Thoracic aorta (tissue), 2 donors: ENCODE data around the gene SNCAIP. TPM values are rescaled to one million over a fixed set of nuclear protein-coding genes. Genes with fewer than 3 reads are reported as not detected.

Source experiments
- ATAC-seq: fragments of 150-250 bp; one replicate; pipeline ENCODE4 v1.8.0; 2017; ENCODE audit warnings: low read depth; ENCODE audit not compliant: insufficient number of reproducible peaks, low FRiP score
- DNase-seq: peaks from one replicate; pipeline ENCODE4 v3.0.0-alpha.2; 2020; ENCODE audit warnings: low spot score
- H3K27ac ChIP-seq, 2 donors: fragments of 200-600 bp; sonication (generic); 1 replicate in 1 of 2; 2 replicates in 1 of 2; pipeline ENCODE4 v1.5.1; 2016; ENCODE audit warnings: mild to moderate bottlenecking in 2 of 2, moderate library complexity in 2 of 2
- H3K27me3 ChIP-seq: fragments of 200-600 bp; sonication (generic); replicated peaks from 2 replicates; pipeline ENCODE4 v1.6.0; 2016; ENCODE audit warnings: mild to moderate bottlenecking; ENCODE audit not compliant: insufficient read depth
- H3K36me3 ChIP-seq: fragments of 200-600 bp; sonication (generic); one replicate; pipeline ENCODE4 v1.5.1; 2016
- H3K4me1 ChIP-seq, 2 donors: fragments of 200-600 bp; sonication (generic); 1 replicate in 1 of 2; 2 replicates in 1 of 2; pipeline versions ENCODE4 v1.5.1 to v1.6.0; 2016; ENCODE audit warnings: low read depth in 2 of 2, mild to moderate bottlenecking in 1 of 2; ENCODE audit not compliant: control insufficient read depth in 1 of 2
- H3K4me3 ChIP-seq: fragments of 200-600 bp; sonication (generic); 2 replicates; pipeline ENCODE4 v1.5.1; 2016; ENCODE audit warnings: mild to moderate bottlenecking
- H3K9me3 ChIP-seq: fragments of 200-600 bp; sonication (generic); 2 replicates; pipeline ENCODE4 v1.5.1; 2016
- total RNA-seq, 2 donors: library from RNA; depleted of rRNA; stranded (reverse); fragments of >200 nt; gene quantifications; one replicate each; pipeline versions ENCODE4 v1.1.0 to v1.2.3, GENCODE V29; 2016
- TF ChIP-seq, protein P1 (sequence below): fragments of 200-600 bp; sonication (generic); IDR thresholded peaks from one replicate; pipeline ENCODE4 v1.5.1; 2019; ENCODE audit warnings: antibody characterized with exemption

SNCAIP gene
- total RNA-seq, 2 donors from 2014 or later: 4.5 to 8.5 TPM

DNA sequence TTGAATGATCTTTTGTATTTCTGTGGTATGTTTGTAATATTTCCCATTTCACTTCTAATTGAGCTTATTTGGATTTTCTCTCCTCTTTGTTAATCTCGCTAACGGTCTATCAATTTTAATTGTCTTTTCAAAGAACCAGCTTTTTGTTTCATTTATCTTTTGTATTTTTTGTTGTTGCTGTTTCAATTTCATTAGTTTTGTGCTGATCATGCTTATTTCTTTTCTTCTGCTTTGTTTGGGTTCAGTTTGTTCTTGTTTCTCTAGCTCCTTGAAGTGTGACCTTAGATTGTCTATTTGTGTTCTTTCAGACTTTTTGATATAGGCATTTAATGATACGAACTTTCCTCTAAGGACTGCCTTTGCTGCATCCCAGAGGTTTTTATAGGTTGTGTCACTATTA is 28.4 kb upstream of the SNCAIP start:
- H3K9me3 ChIP-seq: no peaks in the 10 kb centered on the region
- DNase-seq (no peak), ATAC-seq (no peak)
- H3K27ac ChIP-seq: no peak overlapping the region
- H3K4me3 ChIP-seq: no peak overlapping the region
- TF ChIP-seq, protein P1, sequence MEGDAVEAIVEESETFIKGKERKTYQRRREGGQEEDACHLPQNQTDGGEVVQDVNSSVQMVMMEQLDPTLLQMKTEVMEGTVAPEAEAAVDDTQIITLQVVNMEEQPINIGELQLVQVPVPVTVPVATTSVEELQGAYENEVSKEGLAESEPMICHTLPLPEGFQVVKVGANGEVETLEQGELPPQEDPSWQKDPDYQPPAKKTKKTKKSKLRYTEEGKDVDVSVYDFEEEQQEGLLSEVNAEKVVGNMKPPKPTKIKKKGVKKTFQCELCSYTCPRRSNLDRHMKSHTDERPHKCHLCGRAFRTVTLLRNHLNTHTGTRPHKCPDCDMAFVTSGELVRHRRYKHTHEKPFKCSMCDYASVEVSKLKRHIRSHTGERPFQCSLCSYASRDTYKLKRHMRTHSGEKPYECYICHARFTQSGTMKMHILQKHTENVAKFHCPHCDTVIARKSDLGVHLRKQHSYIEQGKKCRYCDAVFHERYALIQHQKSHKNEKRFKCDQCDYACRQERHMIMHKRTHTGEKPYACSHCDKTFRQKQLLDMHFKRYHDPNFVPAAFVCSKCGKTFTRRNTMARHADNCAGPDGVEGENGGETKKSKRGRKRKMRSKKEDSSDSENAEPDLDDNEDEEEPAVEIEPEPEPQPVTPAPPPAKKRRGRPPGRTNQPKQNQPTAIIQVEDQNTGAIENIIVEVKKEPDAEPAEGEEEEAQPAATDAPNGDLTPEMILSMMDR: no peak
- no peaks in the 10 kb centered on the region for H3K4me1 ChIP-seq
- H3K36me3 ChIP-seq: no peaks in the 10 kb centered on the region
- H3K27me3 ChIP-seq: no peaks in the 10 kb centered on the region

DNA sequence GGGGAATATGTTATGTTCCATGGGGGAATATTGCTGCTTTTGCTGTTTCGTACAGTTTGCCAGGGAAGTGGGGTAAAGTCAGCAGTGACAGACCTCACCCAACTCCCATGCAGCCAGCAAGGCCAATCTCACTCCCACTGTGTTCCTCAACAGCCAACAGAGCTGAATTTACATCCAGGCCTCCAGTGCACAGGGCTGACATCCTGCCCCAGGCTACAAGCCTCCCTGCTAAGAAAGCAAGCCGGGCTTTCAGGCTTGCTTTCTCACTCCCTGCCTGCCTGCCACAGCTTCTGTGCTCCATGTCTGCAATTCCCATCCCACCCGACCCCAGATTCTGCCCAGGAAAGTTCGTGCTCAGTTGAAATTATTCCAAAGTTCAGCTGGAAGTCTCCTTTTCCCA is 25.5 kb upstream of the SNCAIP start:
- H3K27ac ChIP-seq: no peak overlapping the region
- no peaks in the 10 kb centered on the region for H3K27me3 ChIP-seq
- ATAC-seq (no peak), DNase-seq (no peak)
- no peaks in the 10 kb centered on the region for H3K9me3 ChIP-seq
- TF ChIP-seq, protein P1: no peak
- H3K36me3 ChIP-seq: no peaks in the 10 kb centered on the region
- H3K4me3 ChIP-seq: no peak overlapping the region
- peaks cover 3 to 9% of the 10 kb centered on the region in 2 donors for H3K4me1 ChIP-seq

DNA sequence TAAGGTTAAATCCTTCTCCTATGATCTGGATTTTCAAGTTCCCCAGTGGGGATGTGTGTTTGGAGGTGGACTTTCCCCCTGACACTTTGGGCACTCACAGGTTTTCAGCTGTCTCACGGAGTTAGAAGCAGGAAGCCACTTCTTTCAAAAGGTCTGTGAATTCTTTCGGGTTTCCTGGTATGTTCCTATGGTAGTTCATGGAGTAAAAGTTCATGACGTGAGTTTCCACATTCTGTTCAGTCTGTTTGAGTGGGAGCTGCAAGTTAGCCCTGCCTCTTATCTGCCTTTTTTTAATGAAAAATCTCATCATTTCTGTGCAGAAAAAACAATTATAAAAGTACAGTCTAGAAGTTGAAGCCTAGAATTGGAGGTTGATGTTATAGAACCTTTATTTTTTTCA is 24.9 kb upstream of the SNCAIP start:
- Histone ChIP-seq H3K27ac (no peak overlapping the region), H3K27me3 (no peaks in the 10 kb centered on the region), H3K4me3 (no peak overlapping the region), H3K9me3 (no peaks in the 10 kb centered on the region), H3K4me1 (peaks cover 3 to 15% of the 10 kb centered on the region in 2 donors), H3K36me3 (no peaks in the 10 kb centered on the region)
- DNase-seq: no peak
- TF ChIP-seq, protein P1: no peak
- ATAC-seq: no peak

DNA sequence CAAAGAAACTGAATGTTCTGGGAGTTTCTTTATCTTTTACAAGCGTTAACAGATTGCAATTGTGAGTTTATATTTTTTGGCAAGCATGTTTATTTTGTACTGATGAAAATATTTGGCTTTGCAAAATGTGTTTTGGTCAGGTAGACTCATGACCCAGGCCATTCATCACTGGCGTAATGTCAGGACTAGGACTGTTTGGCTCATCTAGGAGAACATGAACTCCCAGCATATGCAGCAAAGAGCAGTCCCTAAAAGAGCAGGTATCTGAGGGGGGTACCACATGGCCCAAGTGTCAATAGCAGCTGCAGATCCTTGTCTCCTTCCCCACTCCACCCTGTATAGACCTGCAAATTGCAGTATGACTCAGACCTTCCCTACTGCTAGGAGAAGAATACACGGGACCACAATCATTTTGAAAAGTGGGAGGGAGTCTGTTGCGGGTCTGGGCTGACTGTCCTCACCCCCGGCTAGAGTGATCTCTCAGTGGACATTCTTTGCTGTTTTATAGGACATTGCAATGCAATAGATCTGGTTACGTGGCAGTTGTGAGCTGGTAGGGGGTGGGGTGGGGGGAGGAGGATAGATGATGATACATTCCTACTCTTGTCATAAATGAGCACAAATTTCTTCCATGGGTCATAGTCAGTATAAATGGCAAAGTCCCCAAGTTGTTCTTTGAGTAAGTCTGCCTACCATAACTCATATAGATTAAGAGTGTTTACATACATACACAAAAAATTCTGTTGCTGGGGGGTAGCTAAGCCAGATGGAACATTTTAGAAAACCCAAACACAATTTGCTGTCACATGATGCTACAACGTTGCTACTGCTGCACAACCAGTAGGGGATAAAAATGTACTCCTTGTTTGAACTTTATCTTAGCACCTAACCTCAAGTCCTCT is 20.8 kb upstream of the SNCAIP start:
- Histone ChIP-seq H3K9me3 (no peaks in the 10 kb centered on the region), H3K36me3 (no peaks in the 10 kb centered on the region), H3K27me3 (no peaks in the 10 kb centered on the region), H3K4me1 (peaks cover 3 to 28% of the 10 kb centered on the region in 2 donors), H3K27ac (no peak overlapping the region), H3K4me3 (no peak overlapping the region)
- TF ChIP-seq, protein P1: no peak
- no peak for DNase-seq
- no peak for ATAC-seq

DNA sequence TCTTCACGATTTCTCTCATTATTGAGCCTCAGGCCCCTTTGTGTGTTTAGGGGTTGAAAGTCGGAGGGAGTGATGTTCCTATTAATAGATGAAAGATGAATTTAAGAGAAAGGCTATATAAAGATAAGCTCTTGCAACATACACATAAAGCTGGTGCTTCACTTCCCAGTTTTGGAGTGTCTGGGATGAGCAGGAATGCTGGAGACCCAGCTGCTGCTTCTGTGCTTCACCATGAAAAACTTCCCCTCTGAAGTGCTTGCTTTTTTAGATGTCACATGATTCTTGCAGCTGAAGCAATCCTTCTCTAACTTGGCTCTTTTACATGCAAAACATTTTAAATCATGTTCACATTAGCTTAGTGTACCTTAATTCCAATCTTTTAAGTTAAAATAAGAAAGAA is 19.7 kb upstream of the SNCAIP start:
- no peaks in the 10 kb centered on the region for H3K9me3 ChIP-seq
- H3K36me3 ChIP-seq: no peaks in the 10 kb centered on the region
- ATAC-seq (no peak), DNase-seq (no peak)
- peaks cover 3 to 28% of the 10 kb centered on the region in 2 donors for H3K4me1 ChIP-seq
- TF ChIP-seq, protein P1: no peak
- H3K27me3 ChIP-seq: no peaks in the 10 kb centered on the region
- no peak overlapping the region for H3K27ac ChIP-seq
- no peak overlapping the region for H3K4me3 ChIP-seq
